Measurements from ENCODE around the gene DBNL. TPM values are rescaled to one million over a fixed set of nuclear protein-coding genes. Genes with fewer than 3 reads are reported as not detected.

The DBNL gene
- total and polyA plus RNA-seq, 3 donors from 2014 or later = 50.0 to 72.7 (median 61.4) TPM

DNA sequence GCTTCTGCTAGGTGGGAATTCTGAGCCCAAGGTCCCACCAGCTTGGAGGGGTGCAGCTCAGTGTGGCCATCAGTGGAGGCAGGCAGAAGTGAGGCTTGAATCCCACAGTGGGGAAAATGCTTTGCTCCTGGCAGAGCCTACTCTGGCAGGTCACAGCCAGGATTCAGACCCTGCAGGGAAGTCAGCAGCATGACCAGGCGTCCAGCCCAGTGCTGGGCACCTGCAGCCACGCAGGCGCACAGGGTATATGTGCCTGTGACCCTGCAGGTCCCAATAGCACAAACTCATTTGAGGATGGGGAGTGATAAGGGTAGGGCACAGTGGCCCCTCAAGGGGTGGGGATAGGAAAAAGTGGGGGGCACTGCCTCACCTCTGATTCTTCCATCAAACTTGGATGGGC lies 51.3 kb downstream of the DBNL start:
- no peak for TF ChIP-seq POLR2A (IDR thresholded peaks at IDR 0.05)
- TF ChIP-seq CTCF (IDR thresholded peaks at IDR 0.05) = no peak
- Histone ChIP-seq H3K36me3 (ENCODE audit: low read depth, missing control alignments) (no peaks in the 10 kb centered on the region), H3K4me1 (peaks cover 22% of the 10 kb centered on the region), H3K27me3 (no peaks in the 10 kb centered on the region), H3K9me3 (no peaks in the 10 kb centered on the region), H3K27ac (peak overlapping the region in 1 of 2 donors; percentile 53), H3K4me3 (no peak overlapping the region)
- DNase-seq = no peak
- intact Hi-C loops (cut with DNase I; ENCODE audit: low total_unique reads) = no loop called here
- WGBS, 2 donors = 86 to 92% methylated on average over 3 of the region's 3 CpGs

- TF ChIP-seq CTCF (IDR thresholded peaks at IDR 0.05) = no peak
- no peak for TF ChIP-seq POLR2A (IDR thresholded peaks at IDR 0.05)
- H3K36me3 ChIP-seq (ENCODE audit: low read depth, missing control alignments) = no peaks in the 10 kb centered on the region
- no peaks in the 10 kb centered on the region for H3K9me3 ChIP-seq
- H3K4me3 ChIP-seq = no peak overlapping the region
- intact Hi-C loops (cut with DNase I; ENCODE audit: low total_unique reads) = no loop called here
- 84 to 89% methylated on average over 8 of the region's 8 CpGs for WGBS, 2 donors
- H3K4me1 ChIP-seq = peaks cover 24% of the 10 kb centered on the region
- no peak overlapping the region for H3K27ac ChIP-seq
- DNase-seq = no peak
- no peaks in the 10 kb centered on the region for H3K27me3 ChIP-seq
Observed at GRCh38 chr7:44096326-44096881, 51.9 kb downstream of the DBNL start.

- Histone ChIP-seq H3K9me3 (no peaks in the 10 kb centered on the region), H3K36me3 (ENCODE audit: low read depth, missing control alignments) (no peaks in the 10 kb centered on the region), H3K4me1 (peaks cover 26% of the 10 kb centered on the region), H3K27me3 (no peaks in the 10 kb centered on the region), H3K27ac (no peak overlapping the region), H3K4me3 (no peak overlapping the region)
- intact Hi-C loops (cut with DNase I; ENCODE audit: low total_unique reads) = no loop called here
- 83 to 87% methylated on average over 9 of the region's 9 CpGs for WGBS, 2 donors
- TF ChIP-seq CTCF (IDR thresholded peaks at IDR 0.05) (no peak), POLR2A (IDR thresholded peaks at IDR 0.05) (no peak)
- no peak for DNase-seq
Observed at GRCh38 chr7:44097064-44097932, 52.8 kb downstream of the DBNL start.

- Histone ChIP-seq H3K36me3 (ENCODE audit: low read depth, missing control alignments) (no peaks in the 10 kb centered on the region), H3K4me3 (no peak overlapping the region), H3K27ac (no peak overlapping the region), H3K4me1 (peaks cover 26% of the 10 kb centered on the region), H3K27me3 (no peaks in the 10 kb centered on the region), H3K9me3 (no peaks in the 10 kb centered on the region)
- 81 to 87% methylated on average over 6 of the region's 6 CpGs for WGBS, 2 donors
- intact Hi-C loops (cut with DNase I; ENCODE audit: low total_unique reads) = no loop called here
- no peak for DNase-seq
- TF ChIP-seq CTCF (IDR thresholded peaks at IDR 0.05) = no peak
- TF ChIP-seq POLR2A (IDR thresholded peaks at IDR 0.05) = no peak
Observed at GRCh38 chr7:44098092-44099068, 53.9 kb downstream of the DBNL start.

All from testis (tissue), 3 donors.